NCI-H345 treated with DMSO at 0.1 percent for 48 hours (cell line): ENCODE data around the gene ARRDC1.
A peak's percentile ranks its signal among the peaks of the same experiment; 100 is the strongest.
"Not testable (repeated sequence)": the region's sequence is repeated elsewhere in the genome, so short reads cannot be mapped to it uniquely, and the experiment has no call there.

Source experiments
- DNase-seq: peaks from one replicate; lab custom pipeline; 2025; ENCODE audit not compliant: unreplicated experiment; lab: John Stamatoyannopoulos, UW

The ARRDC1 gene, protein sequence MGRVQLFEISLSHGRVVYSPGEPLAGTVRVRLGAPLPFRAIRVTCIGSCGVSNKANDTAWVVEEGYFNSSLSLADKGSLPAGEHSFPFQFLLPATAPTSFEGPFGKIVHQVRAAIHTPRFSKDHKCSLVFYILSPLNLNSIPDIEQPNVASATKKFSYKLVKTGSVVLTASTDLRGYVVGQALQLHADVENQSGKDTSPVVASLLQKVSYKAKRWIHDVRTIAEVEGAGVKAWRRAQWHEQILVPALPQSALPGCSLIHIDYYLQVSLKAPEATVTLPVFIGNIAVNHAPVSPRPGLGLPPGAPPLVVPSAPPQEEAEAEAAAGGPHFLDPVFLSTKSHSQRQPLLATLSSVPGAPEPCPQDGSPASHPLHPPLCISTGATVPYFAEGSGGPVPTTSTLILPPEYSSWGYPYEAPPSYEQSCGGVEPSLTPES

GRCh38 chr9:137605121-137606004, at the start of gene ARRDC1:
TSS of gene ARRDC1 (plus strand) at chr9:137605686. CDS start at chr9:137605718, 32 bp downstream.
- DNase-seq, result peak; percentile 64

DNA sequence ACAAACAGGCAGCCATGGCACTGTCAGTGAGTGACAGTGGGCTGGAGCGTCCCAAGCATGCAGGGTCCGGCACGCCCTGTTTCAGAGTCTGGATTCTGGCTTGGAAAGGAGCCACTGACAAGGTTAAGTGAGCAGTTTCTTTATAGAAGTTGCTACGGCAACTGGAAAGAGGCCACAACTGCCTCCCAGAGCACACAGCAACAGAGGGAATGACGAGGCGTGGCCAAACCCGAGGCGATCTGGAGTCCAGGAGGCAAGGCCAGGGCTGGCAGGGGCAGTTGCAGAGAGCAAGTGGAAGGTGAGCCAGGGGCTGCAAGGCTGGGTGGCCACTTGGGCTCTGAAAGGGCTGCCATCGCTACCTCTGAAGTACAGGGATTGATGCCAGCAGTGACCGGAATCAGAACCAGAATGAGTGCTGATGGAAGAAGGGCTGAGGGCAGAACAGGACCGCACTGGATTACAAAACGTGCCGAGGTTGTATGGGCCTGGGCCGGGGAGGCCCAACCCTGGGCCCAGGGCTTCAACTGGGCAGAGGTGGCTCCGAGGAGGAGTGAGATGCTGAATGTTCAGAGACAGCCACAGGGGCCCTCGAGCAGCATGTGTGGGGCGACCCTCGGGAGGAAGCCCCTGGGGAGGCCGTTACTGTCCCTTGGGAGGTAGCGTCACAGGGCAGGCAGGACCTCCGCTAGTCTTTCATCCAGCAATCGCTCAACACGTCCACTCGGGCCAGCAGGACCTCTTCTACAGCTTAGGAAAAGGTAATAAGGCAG, 49.2 kb upstream of the ARRDC1 start:
- DNase-seq, result no peak

DNA sequence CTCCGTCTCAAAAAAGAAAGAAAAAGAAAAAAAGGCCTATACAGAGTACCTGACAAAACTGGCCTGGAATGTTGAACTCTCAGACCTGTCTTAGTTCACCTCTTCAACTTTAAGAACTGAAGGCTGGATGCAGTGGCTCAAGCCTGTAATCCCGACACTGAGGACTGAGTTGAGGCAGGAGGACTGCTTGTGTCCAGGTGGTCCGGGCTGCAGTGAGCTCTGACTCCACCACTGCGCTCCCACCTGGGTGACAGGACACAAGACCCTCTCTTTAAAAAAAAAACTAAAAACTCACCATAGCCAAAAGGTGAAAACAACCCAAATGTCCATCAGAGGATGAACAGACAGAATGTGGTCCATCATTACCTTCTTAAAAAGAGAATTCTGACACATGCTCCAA, 47.4 kb upstream of the ARRDC1 start:
- DNase-seq, result no peak

DNA sequence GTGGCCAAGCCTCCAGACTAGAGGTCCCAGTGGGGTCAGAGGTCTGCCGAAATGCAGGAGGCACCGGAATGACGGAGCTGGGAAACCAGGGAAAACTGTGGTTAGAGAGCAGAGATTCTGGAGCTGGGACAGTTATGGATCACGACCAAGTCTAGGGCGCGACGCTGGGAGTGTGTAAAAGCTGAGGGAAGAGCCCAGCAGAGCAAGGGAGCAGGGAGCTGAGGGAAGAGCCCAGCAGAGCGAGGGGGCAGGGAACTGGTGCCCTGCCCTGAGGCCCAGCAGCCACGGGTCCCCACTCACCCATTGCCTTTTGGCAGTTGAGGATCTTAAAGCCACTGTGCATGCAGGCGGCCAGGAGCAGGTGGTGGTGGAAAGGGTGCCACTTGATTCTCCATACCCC, 41.4 kb upstream of the ARRDC1 start:
- DNase-seq, result no peak

GRCh38 chr9:137564817-137565411, 40.6 kb upstream of the ARRDC1 start:
- no peak for DNase-seq

DNA sequence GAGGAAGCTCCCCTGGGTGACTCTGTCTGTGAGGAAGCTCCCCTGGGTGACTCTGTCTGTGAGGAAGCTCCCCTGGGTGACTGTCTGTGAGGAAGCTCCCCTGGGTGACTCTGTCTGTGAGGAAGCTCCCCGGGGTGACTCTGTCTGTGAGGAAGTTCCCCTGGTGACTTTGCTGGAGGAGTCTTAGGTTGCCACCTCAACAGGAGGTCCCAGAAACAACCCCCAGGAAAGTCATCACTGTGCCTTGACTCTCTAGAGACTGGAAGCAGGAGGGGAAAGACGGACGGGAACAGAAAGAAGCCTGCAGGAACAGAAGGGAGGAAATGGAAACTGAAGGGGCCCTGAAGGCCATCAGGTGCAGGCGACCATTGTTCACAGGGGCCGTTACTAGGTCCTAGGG, 37.0 kb upstream of the ARRDC1 start:
- not testable (repeated sequence) for DNase-seq

GRCh38 chr9:137569609-137570203, 35.8 kb upstream of the ARRDC1 start:
- DNase-seq, result no peak

DNA sequence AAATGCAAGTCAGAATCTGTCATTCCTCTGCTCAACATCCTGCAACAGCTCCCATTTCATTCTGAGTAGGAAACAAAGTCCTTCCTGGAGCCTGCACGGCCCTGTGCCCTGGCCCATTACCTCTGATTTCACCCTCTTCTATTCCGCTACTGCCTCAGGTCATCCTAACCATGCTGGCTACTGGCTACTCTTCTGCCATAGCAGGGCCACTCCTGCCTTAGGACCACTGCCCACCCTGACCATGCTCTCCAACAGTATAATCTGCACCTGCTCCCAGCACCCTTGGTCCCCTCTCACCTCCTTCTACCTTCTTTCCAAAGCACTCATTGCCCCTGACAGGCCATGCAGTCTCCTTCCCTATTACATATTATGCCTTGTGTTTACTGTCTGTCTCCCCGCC, 34.9 kb upstream of the ARRDC1 start:
- DNase-seq, result no peak

GRCh38 chr9:137574192-137574591, 31.3 kb upstream of the ARRDC1 start:
- DNase-seq, result no peak

DNA sequence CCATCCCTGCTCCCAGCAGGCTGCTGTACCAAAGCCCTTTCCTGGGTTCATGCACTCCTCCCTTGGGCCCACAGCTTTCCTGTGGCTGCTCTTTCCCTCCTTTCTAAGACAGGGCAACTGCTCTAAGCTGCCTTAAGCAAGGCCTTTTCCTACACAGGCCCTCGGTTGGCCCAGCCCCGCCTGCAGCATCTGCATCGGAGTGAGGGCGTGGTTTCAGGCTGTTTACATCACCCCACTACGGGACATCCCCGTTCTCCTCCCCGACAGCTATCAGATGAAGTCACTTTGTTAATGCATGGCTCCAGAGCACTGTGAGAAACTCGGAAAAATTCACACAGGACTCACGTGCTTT, 30.1 kb upstream of the ARRDC1 start:
- no peak for DNase-seq

- no peak for DNase-seq
These were observed 29.6 kb upstream of the ARRDC1 start for GRCh38 chr9:137575716-137576411.

GRCh38 chr9:137578518-137579258, 26.8 kb upstream of the ARRDC1 start, which contains the start of gene DPH7:
TSS of gene DPH7 (minus strand) at chr9:137578925. CDS start at chr9:137578777, 148 bp downstream.
- peak; percentile 89 for DNase-seq

DNA sequence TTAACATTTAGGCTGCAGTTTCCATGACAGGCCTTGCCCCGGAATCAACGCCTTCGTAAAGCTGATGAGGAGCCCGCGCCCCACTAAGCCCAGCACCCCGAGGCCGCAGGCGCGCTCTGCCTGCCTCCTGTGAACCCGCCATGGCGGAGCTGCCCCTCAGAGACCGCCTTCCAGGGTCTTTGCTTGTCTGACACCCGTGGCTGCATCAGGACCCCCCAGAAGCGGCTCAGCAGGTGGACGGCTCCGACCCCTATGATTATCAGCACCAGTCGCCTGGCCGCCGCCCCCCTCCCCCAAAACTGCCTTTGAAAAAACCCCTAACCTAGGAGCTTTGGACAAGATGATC, 26.3 kb upstream of the ARRDC1 start:
- no peak for DNase-seq

GRCh38 chr9:137580209-137580953, 25.1 kb upstream of the ARRDC1 start:
- no peak for DNase-seq

GRCh38 chr9:137580954-137581322, 24.5 kb upstream of the ARRDC1 start:
- no peak for DNase-seq

DNA sequence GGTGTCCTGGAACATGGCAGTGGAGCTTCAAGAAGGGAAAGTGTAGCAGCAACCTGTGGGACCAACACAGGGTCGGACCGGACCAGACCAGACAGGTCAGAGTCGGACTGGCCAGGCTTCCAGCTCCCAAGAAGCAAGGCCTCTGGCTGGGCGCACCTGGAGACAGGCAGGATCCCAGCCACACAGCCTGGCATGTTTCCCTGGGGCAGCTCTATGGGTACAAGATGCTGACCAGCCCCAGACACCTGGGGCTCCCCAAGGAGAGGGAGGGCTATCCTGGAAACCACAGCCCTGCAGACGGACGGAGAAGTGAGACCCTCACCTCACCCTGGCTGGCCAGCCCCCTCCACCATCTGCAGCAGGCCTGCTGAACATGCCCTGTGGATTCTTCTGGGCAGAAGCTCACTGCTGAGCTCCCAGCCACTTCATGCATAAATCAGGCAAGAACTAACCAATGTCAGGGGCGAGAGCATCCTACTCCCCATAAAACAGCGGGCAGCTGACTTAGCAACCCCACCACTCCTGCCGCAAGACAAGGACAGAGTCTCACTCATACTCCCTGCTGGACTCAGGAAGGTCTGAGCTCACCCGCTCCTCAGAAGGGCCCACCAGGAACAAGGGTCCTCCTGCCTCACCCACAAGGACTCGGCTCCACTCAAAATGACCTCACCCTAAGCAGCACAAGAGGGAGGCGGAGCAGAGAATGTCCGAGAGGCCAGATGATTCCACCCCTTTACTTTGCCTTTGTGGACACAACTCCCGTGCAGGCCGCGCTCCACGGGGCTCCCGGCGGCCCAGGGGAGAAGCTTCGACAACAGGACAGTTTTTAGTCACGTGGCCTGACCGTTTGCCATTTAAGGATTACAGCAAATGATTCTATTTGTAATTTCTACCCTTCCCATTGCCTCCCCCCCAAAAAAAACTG, 23.9 kb upstream of the ARRDC1 start:
- DNase-seq, result no peak

DNA sequence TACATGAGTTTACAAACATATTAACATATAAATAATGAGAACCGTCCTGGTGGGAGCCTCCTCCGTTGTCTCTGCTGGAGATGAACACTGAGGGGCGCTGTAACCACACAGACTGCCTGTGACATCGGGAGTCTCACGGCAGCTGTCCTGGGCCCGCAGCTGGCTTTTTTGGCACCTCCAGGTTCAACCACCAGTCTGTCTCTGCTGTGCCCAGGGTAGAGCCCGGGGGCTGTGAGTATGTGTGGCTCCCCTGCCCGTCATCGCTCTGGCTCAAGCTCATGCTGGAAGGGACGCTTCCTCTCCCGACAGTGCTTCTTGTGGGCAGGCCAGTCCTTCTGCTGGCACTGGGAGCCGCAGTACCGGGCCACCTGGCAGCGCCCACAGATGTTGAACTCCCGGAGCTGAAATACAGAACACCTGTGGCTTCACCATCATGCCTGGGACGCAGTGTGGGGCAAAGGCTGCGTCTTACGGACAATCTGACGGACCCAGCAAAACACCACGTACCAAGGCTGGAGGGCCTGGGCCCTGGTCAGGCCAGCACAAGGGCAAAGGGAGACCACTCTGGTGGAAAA, 23.1 kb upstream of the ARRDC1 start:
- DNase-seq, result no peak
